Fibroblast of mammary gland (primary cell): ENCODE results near the gene LIMS1.

Source experiments
- DNase-seq: peaks from one replicate; pipeline ENCODE4 v3.0.0-alpha.2; 2010; ENCODE audit warnings: low read depth
- H3K4me3 ChIP-seq: 2 replicates; pipeline ENCODE4 v1.5.1; 2011; ENCODE audit warnings: low read depth, mild to moderate bottlenecking, low read length, moderate library complexity; ENCODE audit not compliant: control insufficient read depth
- TF ChIP-seq, protein P1 (sequence below): conservative IDR thresholded peaks from 2 replicates; pipeline ENCODE4 v1.5.1; 2011; ENCODE audit warnings: low read depth, low read length, inconsistent platforms; ENCODE audit not compliant: control insufficient read depth, insufficient read depth

The LIMS1 gene

DNA sequence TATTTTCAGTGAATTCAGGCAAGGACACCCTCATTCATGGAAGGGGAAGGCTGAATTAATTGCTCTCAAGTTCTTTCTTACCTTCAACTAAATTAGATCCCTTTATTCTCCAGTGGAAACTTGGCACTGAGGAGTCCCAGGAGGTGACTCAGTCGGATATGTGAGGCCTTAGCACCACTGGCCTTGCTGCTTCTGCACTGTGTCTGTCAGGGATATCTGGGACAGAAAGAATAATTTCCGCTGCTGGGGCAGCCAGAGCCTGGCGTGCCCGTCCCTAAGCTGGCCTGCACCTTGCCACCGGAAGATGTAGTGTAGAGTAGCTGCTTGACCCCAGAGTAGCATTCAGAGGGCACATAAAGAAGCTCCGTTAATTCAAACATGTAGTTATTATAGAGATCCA lies 53.4 kb downstream of the LIMS1 start:
- TF ChIP-seq, protein P1, sequence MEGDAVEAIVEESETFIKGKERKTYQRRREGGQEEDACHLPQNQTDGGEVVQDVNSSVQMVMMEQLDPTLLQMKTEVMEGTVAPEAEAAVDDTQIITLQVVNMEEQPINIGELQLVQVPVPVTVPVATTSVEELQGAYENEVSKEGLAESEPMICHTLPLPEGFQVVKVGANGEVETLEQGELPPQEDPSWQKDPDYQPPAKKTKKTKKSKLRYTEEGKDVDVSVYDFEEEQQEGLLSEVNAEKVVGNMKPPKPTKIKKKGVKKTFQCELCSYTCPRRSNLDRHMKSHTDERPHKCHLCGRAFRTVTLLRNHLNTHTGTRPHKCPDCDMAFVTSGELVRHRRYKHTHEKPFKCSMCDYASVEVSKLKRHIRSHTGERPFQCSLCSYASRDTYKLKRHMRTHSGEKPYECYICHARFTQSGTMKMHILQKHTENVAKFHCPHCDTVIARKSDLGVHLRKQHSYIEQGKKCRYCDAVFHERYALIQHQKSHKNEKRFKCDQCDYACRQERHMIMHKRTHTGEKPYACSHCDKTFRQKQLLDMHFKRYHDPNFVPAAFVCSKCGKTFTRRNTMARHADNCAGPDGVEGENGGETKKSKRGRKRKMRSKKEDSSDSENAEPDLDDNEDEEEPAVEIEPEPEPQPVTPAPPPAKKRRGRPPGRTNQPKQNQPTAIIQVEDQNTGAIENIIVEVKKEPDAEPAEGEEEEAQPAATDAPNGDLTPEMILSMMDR, result no peak
- peak; percentile 83 for DNase-seq
- no peak overlapping the region for H3K4me3 ChIP-seq

DNA sequence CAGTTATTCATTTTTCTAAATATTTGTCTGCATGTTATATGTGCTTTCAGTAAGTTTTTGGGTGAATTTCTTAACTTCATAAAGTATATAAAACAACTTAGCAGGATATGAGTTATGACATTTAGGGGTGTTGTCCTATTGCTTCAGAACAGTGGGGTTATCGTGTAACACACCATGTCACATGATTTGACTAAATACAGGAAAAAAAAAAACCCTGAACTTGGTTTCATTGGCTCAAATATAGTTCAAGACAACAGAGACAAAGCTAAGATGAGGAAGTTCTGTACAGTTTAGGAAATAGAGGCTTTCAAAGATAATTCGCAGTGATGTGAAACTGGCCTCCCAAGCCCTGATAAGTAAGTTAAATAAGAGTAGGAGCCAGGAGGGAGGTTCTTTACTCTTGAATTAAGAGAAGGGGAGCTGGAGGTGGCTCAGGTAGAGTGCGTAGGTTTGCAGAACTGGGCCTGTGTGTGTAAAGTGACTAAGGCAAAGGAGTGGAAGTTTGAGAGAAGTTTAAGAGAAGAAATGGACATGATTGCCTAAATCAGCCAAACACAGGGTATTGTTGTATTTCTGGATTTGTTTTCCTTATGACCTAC lies 53.9 kb downstream of the LIMS1 start:
- TF ChIP-seq, protein P1, result no peak
- peak; percentile 43 for DNase-seq
- H3K4me3 ChIP-seq, result no peak overlapping the region

DNA sequence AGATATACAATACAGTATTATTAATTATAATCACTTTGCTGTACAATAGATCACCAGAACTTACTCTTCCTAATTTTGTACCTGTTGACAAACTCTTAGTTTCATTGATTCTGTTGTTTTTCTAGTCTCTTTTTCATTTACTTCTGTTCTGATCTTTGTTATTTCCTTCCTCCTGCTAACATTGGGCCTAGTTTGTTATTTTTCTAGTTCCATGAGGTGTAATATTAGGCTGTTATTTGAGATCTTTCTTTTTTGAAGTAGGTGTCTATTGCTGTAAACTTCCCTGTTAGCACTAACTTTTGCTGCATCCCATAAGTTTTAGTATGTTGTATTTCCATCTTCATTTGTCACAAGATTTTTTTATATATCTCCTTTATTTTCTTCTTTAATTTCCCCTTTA lies 55.1 kb downstream of the LIMS1 start:
- TF ChIP-seq, protein P1, result no peak
- no peak for DNase-seq
- no peak overlapping the region for H3K4me3 ChIP-seq

DNA sequence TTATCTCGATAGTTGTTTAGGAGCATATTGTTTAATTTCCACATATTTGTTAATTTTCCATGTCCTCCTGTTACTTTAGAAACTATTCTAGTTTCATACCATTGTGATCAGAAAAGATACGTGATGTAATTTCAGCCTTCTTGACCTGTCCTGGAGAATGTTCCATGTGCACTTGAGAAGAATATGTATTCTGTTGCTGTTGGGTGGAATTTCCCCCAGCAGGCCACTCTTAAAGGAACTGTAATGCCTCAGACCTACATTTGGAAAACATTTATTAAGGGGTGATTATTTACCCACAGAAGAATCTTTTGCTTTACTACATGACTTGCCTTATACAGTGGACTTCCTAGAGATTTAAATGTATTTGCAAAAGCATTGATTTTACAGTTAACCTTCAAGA lies 55.5 kb downstream of the LIMS1 start:
- TF ChIP-seq, protein P1, result no peak
- DNase-seq, result no peak
- no peak overlapping the region for H3K4me3 ChIP-seq

DNA sequence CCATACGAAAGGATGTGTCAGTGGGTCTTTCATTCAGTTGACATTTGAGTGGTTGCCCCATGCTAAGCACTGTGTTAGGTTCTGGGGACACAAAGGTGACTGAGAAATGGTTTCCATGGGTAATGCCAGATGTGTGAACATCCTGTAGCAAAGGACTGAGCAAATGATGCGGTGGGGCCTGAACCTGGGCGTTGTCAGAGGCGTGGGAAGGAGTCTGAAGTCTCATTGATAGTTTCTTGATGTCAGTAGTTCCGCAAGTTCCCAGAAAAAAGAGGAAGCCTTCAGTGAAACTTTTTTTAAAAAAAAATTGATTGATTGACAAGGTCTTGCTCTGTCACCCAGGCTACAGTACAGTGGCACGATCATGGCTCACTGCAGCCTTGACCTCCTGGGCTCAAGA lies 56.9 kb downstream of the LIMS1 start:
- TF ChIP-seq, protein P1, result no peak
- no peak for DNase-seq
- H3K4me3 ChIP-seq, result no peak overlapping the region

DNA sequence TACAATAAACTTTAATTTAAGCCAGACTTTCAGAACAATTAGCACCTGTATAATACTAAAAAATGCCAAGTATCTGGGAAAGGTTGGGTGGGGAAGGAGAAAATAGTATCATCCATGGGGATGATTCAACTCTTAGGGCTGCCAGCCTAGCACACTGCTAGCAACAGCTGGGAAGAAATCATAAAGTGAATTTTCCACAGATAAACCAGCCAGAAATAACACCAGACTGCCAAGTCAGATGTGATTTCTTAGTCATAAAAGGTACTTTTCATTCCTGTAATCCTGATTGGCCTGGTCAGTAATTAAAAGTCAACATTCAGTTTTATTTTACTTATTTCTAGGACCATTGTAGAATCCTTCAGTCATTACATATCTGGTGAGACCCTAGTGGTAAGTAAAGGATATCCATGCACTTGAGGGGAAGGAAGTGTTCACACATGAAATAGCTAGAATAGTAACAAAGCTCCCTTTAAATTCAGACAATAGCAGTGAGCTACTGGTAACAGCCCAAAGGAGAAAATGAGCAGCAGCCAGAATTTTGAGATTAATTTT lies 59.4 kb downstream of the LIMS1 start:
- peak overlapping the region; percentile 7 for H3K4me3 ChIP-seq
- DNase-seq, result peak; percentile 94
- TF ChIP-seq, protein P1, result no peak
